Cardiac septum (tissue), 1 donor: Measurements from ENCODE around the gene GSTT2. TPM values are rescaled to one million over a fixed set of nuclear protein-coding genes. Genes with fewer than 3 reads are reported as not detected.
"Not testable (repeated sequence)": the region's sequence is repeated elsewhere in the genome, so short reads cannot be mapped to it uniquely, and the experiment has no call there.

Source experiments
- DNase-seq: peaks from one replicate; pipeline ENCODE4 v3.0.0-alpha.2; 2020; ENCODE audit warnings: low spot score
- intact Hi-C: fragments of 100-400 bp; cut with DNase I; formaldehyde crosslinking; loops from one replicate; pipeline ENCODE4 v1.14.0; 2022
- total RNA-seq: library from RNA; stranded (reverse); fragmentation: NEBNext Ultra II Directional; extraction: Animal tissue kit (Norgen Biotek cat#: 25700); gene quantifications from one replicate; pipeline ENCODE4 v1.2.1, GENCODE V29; 2021
- donor health status: DM: no; HTN: no; CAD: no.

Gene GSTT2
- total RNA-seq, 1 donor from 2014 or later = 0.43 TPM

DNA sequence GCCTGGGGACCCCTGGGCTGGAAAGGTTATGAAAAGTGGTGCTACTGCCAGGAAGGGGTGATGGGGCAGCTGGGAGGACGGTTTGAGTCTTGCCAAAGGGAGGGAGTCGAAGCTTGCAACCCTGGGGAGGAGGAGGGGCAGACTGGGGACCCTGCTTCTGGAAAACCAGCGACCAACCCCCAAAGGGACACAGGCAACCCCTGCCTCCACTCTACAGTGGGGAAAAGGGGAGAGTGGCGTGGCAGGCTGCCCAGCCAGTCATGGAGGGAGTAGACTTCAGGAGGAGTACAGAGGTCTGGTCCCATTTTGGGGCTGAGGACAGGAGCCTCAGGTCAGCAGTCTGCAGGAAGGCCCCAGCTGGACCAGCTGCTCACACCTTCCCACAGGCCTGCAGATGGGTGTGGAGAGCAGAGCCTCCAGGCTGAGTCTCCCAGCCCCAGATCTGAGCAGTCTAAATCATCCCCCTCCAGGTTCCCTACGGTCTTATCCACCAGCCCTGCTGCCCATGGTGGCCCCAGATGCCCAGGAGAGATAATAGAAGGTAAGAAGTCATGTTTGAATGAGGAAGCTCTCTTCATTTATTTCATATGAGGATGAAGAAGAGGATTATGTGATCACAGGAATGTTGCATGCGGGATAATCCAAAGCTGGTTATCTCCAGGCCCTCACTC lies 9.0 kb upstream of the GSTT2 start:
- peak; percentile 62 for DNase-seq
- intact Hi-C loops = no loop called here

DNA sequence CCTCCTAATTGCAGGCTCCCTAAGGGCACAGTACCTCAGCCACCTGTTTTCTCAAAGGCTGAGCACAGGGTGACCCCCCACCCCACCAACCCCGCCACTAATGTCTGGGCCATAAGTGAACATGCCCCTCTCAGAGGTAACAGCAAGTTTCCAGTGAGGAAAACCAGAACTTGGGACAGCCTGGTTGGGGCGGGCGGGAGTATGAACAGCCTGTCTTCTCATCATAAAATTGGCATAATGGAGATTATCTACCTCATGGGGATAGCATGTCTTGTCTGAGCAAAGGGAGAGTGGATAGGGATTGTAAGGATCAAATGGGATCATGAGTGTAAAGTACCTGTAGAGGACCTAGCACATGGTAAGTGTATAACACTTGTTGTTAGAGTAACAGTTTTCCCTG lies 8.0 kb upstream of the GSTT2 start:
- DNase-seq, intact Hi-C loops: not testable (repeated sequence)

DNA sequence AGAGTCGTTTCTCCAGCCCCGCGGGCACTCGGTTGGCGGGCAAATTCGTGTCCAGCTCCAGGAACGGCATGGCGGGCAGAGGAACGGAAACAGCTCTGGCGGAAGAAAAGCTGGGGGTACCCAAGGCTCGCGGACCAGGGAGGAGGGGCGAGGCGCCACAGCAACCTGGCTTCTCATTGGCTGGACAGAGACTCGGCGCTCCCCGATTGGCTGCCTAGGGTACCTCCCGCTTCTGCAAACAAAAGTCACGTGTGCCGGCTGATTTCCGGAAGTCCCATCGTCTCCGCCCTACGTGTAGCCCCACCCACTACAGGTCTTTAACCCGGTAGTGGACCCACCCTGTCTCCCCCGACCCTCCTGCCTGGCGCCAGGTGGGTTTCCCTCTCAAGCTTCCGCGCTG lies 5.6 kb upstream of the GSTT2 start, which contains the start of gene DDT:
Gene DDT, minus strand, starts transcription at position 97 of the 400 bp plus-strand sequence. Its CDS starts 27 bp downstream, at position 70.
- DNase-seq, intact Hi-C loops: not testable (repeated sequence)

DNA sequence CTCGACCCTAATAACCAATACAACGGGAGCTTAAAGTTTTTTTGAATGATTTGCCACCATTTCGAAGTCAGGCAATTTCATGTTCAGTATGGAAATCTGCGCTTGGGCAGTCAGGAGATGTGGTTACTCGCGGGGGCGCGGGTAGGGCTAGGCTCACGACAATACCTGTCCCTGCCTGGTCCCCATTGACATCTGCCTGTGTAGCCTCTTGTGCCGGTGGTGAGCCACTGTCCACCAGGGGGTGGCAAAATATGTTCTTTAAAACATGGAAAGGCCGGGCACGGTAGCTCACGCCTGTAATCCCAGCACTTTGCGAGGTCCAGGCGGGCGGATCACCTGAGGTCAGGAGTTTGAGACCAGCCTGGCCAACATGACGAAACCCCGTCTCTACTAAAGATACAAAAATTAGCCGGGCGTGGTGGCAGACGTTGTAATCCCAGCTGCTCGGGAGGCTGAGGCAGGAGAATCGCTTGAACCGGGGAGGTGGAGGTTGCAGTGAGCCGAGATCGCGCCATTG lies 5.0 kb upstream of the GSTT2 start:
- intact Hi-C loops = not testable (repeated sequence)
- DNase-seq = peak; percentile 69

DNA sequence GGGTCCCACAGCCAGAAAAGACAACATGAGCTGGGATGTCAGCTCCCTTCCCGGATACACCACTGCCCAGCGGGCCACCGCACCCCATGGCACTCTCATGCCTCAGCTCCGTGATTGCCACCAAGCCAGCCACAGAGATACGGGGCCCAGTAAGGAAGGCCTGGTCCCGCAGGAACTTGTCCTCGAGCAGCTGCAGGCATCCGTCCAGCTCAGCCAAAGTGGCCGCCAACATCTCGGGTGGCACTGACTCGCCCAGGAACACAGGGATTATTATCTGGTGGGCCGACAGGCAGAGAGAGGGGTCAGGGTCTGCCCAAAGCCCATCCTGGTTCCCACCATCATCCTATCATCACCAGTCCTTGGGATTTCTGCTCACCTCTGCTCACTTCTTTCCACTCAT lies 2.6 kb upstream of the GSTT2 start:
- intact Hi-C loops = not testable (repeated sequence)
- peak; percentile 67 for DNase-seq

DNA sequence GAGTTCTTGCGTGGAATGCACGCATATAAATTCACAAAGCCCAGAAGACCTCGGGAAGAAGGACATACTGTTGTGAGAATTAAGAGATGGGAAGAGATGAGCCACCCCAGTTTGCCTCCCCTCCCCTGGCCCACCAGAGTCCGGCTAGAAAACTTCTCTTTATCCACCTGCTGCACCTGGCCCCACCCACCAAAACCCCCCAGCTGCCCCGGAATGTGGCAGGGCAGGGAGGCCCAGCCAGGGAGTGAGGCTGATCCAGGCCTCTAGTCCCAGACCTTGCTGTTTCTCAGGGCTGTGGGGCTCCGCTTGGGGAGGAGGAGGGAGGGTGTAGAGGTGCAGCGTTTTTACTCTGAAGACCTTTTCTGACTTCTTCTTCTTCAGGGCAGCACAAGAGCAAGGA lies 633 bp downstream of the GSTT2 start:
- intact Hi-C loops, DNase-seq: not testable (repeated sequence)

DNA sequence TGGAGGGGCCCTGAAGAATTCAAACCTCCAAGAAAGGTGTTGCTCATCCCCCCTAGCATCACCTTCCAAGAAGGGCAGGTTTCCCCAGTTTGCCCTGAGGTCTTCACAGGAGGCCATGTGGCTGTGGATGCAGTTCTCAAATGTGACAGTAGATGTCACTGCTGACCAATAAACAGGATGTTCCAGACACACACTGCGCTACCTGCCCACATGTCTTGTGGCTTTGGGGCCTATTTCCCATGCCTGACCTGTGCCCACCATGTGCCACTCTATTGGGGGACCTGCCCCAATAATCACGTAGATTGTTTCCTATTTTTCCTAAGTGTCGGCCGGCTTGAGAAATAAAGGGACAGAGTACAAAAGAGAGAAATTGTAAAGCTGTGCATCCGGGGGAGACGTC lies 4.5 kb downstream of the GSTT2 start:
- peak; percentile 75 for DNase-seq
- intact Hi-C loops = no loop called here

DNA sequence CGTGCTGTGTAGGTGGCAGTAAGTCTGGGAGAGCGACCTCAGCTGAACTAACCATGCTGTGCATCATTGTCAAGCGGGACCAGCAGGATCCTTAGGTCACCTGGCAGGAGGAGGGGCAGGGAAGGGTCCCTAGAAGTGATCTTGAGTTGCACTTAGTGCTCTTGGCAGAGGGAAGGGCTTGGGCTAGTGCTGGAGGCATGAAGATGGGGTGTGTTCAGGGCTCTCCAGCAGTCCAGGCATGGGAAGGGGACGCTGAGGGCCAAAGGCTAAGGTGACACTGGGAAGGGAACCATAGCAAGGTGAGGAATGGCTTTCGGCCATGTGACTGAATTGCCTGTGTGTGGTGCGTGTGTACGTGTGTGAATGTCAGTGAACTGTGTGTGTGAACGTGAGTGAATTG lies 6.2 kb downstream of the GSTT2 start:
- intact Hi-C loops = not testable (repeated sequence)
- DNase-seq = peak; percentile 46

DNA sequence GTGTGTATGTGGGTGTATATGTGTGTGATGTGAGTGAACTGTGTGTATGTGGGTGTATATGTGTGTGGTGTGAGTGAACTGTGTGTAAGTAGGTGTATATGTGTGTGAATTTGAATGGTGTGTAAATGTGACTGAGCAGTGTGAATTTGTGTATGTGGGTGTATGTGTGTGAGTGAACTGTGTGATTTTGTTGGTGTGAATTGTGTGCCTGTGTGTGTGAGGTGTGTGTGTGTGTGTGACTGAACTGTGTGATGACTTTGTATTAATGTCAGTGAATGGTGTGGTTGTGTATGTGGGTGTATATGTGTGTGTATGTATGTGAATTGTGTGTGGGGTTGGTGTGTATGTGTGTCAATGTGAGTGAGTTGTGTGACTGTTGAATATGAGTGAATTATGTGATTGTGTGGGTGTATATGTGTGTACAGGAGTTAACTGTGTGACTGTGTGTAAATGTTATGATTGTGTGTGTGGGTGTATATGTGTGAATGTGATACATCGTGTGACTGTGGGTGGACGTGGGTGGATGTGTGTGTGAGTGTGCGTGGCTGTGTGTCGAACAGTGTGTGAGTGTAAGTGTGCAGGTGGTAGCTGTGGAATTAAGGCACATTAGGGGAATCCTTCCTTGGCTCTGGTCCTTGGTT lies 6.7 kb downstream of the GSTT2 start:
- DNase-seq = peak; percentile 5
- intact Hi-C loops = not testable (repeated sequence)

DNA sequence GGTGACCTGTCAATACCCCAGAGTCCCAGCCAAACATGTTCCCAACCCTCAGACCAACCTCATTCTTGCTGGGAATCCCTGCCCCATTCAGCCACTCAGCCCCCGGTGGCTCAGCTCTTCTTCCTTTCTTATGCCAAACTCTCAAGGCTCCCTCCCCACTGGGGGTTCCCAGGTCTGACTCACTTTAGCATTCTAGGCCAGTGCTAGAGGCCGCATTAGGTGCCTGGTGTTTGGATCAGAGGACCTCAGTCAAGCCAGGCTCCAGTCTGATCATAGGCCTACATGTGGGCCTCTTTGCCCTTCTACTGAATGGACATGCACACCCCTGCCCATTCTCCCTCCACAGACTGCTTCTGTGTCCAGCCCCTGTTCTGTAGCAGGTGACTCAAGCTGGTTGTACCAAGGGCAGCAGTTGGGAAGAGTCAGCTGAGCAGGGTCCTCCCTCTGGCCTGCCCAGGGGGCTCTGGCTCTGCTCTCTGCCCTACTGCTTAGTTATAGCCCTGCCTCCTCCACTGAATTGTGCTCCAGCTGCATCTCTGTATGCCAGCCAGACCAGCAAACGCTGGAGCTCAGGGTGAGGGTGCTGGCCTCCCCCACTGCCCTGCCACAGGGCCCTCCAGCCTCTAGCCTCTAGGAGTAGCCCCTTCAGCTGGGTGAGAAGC lies 9.8 kb downstream of the GSTT2 start:
- DNase-seq, intact Hi-C loops: not testable (repeated sequence)

DNA sequence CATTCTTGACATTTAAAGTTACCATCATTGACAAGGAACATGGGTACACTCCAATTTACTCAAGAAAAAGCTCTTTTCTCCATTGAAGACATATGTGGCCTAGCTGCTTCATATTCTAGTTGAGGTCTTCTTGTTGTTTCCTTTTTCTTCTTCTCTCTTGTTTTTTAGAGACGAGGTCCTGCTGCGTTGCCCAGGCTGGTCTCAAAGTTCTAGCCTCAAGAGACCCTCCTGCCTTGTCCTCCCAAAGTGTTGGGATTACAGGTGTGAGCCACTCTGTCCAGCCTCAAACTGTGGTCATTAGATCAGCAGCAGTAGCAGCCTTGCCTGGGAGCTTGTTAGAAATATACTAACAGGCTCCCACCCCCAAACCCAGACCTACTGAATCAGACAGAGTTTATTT lies 13.1 kb downstream of the GSTT2 start:
- DNase-seq, intact Hi-C loops: not testable (repeated sequence)

DNA sequence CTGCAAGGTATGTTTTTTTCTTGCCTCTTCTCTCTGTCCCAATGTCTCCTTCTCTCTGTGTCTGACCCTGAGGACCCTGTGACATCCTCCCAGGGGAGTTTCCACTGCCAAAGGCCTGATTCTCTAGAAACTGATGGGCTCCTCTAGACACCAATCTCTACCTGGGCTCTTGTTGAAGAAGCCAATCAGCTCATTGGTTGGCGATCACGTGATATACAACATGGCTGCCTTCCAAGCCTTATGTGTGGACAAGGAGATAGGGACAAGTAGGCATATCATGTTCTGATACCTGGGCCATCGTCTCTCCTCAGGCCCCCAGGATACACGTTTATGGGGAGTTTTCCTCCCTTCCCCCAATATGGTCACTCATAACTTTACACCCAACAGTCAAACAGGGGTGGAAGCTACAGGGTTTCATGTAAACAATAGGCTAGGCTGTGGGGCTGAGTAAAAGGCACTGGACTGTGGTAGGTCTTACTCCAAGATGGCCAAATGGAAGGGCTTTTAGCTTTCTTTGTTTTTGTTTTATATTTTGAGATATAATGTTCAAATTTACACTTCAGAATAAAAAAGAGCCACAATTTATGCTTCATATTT lies 13.7 kb downstream of the GSTT2 start:
- DNase-seq, intact Hi-C loops: not testable (repeated sequence)

DNA sequence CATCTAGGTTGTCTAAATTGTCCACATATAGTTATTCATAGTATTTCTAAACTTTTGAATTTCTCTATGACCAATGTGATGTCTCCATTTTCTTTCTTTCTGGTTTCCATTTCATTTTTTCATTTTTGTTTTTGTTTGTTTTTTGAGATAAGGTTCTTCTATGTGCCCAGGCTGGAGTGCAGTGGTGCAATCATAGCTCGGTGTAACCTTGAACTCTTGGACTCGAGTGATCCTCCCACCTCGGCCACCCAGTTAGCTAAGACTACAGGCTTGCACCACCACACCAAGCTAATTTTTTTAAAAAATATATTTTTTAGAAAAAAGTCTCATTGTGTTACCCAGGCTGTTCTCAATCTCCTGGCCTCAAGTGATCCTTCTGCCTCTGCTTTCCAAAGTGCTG lies 17.2 kb downstream of the GSTT2 start:
- DNase-seq = no peak
- intact Hi-C loops = no loop called here

DNA sequence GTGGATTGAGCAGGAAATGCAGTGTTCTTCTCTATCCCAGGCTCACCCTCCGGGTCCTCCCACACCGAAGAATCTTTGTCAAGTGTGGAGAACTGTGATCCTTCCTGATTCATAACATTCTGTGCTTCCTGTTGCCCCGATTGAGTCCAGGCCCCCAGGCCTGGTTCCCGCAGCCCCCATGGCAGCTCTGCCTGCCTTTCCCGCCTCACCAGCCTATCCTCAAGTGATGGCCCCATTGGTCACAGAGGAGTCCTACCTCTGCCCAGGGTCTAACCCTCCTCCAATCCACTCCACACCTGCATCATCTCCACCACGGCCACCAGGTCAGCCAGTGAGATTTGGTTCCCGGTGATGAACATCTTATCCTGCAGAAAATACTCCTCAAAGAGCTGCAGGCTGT lies 19.8 kb downstream of the GSTT2 start:
- intact Hi-C loops = loop anchor here (10.0 kb wide), 1 partner anchor 265 kb away; no protein-coding TSS in a partner anchor
- DNase-seq = not testable (repeated sequence)

DNA sequence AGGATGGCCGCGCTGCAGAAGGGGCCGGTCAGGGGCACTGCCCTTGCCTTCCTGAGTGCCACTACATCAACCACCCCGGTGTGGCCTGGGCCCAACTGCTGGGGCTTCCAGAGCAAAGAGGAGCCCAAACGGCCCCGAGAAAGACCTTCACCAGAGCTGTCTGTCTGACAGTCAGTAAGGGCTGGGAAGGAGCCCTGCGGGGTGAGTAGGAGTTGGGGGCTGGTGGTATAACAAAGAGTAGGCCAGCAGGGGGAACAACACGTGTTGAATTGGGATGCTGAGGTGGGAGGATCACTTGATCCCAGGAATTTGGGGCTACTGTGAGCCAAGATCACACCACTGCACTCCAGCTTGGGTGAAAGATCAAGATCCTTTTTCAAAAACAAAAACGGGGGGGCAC lies 21.4 kb downstream of the GSTT2 start:
- no peak for DNase-seq

DNA sequence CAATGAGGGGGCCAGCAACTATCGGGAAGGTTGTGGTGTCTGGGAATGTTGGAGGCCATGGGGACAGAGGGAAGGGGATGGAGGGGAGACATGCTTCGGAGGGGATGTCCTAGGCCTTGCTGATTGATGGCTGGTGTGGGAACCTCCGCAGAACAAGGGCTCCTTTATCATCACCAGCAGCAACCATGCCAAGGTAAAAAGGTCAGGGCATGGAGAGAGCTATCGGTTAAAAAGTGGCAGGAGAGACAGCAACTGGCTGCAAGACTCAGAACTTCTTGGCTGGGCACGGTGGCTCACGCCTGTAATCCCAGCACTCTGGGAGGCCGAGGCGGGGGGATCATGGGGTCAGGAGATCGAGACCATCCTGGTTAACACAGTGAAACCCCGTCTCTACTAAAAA lies 22.3 kb downstream of the GSTT2 start:
- no peak for DNase-seq
- intact Hi-C loops = loop anchor here (10.0 kb wide), 1 partner anchor 263 kb away; no protein-coding TSS in a partner anchor

More for the DNA sequence above, 21.4 kb downstream of the GSTT2 start:
- intact Hi-C loops = loop anchor here (10.0 kb wide), 1 partner anchor 263 kb away; no protein-coding TSS in a partner anchor

DNA sequence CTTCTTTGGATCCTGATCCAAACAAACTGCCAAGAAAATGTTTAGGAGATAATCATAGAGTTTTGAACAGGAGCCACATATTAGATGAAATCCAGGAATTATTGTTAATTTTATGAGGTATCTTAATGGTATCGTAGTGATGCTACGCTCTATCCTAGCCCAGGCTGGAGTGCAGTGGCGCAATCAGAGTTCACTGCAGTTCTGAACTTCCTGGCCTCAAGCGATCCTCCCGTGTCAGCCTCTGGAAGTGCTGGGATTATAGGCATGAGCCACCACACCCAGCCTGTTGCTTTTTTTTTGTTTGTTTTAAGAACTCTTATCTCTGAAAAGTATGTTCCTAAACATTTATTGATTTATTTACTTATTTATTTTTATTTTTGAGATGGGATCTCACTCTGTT lies 22.9 kb downstream of the GSTT2 start:
- DNase-seq = no peak
- intact Hi-C loops = loop anchor here (10.0 kb wide), 1 partner anchor 262 kb away; no protein-coding TSS in a partner anchor

DNA sequence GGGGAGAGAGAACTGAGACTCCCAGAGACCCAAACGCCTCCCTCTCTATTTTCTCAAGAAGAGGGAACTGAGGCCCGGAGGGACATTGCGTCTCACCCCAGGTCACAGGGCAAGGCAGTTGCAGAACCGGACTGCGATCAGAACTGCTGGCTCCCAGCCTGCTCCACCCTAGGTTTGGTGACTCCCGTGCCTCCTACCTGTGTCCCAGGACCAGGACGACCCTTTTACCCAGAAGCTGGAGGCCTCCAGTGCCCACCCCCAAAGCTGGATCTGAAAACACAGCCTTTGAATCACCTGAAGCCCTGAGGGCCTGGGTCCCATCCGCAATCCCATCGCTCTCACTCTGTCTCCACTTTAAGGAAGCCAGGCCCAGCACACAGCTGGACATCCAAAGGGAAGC lies 24.0 kb downstream of the GSTT2 start:
- DNase-seq = no peak
- intact Hi-C loops = loop anchor here (10.0 kb wide), 1 partner anchor 261 kb away; no protein-coding TSS in a partner anchor

DNA sequence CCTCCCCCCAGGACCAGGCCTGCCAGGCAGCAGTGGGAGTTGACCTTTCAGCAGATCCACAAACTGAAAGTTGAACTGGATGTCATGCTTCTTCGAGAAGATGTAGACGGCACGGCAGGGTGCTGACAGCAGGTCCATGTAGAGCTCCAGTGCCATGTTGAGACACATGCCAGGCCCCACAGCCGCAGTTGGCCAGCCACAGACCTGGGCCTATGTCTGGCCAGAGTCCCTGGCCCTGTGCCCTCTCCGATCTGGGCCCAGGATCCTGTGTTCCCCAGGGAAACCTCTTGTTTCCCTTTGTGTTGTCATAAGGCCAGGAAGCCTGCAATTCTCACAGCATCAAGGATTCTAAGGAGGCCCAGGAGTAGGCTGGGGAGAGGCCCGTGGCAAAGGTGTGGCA lies 25.3 kb downstream of the GSTT2 start, which contains the start of gene GSTT4:
Gene GSTT4, minus strand, starts transcription at position 253 of the 400 bp plus-strand sequence. Its CDS starts 97 bp downstream, at position 156.
- DNase-seq = peak; percentile 88
- intact Hi-C loops = loop anchor here (5.0 to 10.0 kb wide), 3 partner anchors 157 to 260 kb away; no protein-coding TSS in a partner anchor
